ENCODE results near the gene MAOA. TPM values are rescaled to one million over a fixed set of nuclear protein-coding genes. Genes with fewer than 3 reads are reported as not detected.
A peak's percentile ranks its signal among the peaks of the same experiment; 100 is the strongest.
"Not testable (repeated sequence)": the region's sequence is repeated elsewhere in the genome, so short reads cannot be mapped to it uniquely, and the experiment has no call there.

The MAOA gene
- total RNA-seq, 1 donor from 2014 or later: 202 TPM

DNA sequence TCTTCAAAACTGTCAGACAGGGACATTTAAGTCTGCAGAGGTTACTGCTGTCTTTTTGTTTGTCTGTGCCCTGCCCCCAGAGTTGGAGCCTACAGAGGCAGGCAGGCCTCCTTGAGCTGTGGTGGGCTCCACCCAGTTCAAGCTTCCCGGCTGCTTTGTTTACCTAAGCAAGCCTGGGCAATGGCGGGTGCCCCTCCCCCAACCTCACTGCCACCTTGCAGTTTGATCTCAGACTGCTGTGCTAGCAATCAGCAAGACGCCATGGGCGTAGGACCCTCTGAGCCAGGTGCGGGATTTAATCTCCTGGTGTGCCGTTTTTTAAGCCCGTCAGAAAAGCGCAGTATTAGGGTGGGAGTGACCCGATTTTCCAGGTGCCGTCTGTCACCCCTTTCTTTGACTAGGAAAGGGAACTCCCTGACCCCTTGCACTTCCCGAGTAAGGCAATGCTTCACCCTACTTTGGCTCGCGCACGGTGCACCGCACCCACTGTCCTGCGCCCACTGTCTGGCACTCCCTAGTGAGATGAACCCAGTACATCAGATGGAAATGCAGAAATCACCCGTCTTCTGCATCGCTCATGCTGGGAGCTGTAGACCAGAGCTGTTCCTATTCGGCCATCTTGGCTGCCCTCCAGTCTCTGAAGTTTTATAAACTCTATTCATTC is 20.0 kb downstream of the MAOA start:
- DNase-seq (ENCODE audit: low spot score); intact Hi-C loops (cut with micrococcal nuclease); H3K9me3 Mint-ChIP-seq; H3K27ac Mint-ChIP-seq; H3K27me3 Mint-ChIP-seq (ENCODE audit: low read depth); H3K4me3 Mint-ChIP-seq (ENCODE audit: low read depth): not testable (repeated sequence)
- peaks cover 10% of the 10 kb centered on the region for H3K36me3 Mint-ChIP-seq (ENCODE audit: low read depth)
- H3K4me1 Mint-ChIP-seq (ENCODE audit: low read depth): peaks cover 23% of the 10 kb centered on the region

DNA sequence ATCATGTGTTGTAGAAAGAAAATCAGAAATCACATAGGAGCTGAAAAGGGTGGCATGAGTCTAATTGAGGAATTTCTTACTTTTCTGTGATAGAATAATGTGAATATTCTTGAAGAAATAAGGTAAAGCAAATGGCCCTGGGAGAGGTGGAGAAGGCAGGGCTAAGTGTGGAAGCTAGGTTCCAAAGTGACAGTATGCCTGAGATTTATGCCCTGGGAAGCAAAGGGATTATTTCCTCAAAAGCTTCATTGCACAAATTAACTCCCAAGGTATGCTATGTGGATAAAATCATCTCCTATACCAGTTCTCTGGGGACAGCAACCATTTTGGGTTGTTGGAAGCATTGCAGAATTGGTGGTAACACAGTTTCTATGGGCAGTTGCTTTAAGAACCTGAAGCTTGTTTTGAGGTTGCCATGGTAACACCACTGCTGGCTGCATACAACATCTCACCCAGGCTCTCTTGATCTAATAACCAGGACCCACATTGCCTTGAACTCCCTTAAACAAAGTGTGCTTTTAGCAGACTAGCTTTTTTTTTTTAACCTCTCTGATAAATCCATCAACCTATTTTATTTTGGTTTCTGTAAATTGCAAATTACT is 21.0 kb downstream of the MAOA start:
- intact Hi-C loops (cut with micrococcal nuclease): no loop called here
- no peak overlapping the region for H3K4me3 Mint-ChIP-seq (ENCODE audit: low read depth)
- peak; percentile 13 for DNase-seq (ENCODE audit: low spot score)
- H3K27me3 Mint-ChIP-seq (ENCODE audit: low read depth): no peaks in the 10 kb centered on the region
- H3K36me3 Mint-ChIP-seq (ENCODE audit: low read depth): peaks cover 15% of the 10 kb centered on the region
- no peaks in the 10 kb centered on the region for H3K9me3 Mint-ChIP-seq
- H3K4me1 Mint-ChIP-seq (ENCODE audit: low read depth): peaks cover 26% of the 10 kb centered on the region
- peak overlapping the region; percentile 38 for H3K27ac Mint-ChIP-seq

- no peak overlapping the region for H3K27ac Mint-ChIP-seq
- peaks cover 16% of the 10 kb centered on the region for H3K36me3 Mint-ChIP-seq (ENCODE audit: low read depth)
- H3K4me1 Mint-ChIP-seq (ENCODE audit: low read depth): peaks cover 26% of the 10 kb centered on the region
- no peak for DNase-seq (ENCODE audit: low spot score)
- intact Hi-C loops (cut with micrococcal nuclease): no loop called here
- H3K27me3 Mint-ChIP-seq (ENCODE audit: low read depth): no peaks in the 10 kb centered on the region
- H3K9me3 Mint-ChIP-seq: no peaks in the 10 kb centered on the region
- no peak overlapping the region for H3K4me3 Mint-ChIP-seq (ENCODE audit: low read depth)
These were observed 21.9 kb downstream of the MAOA start for GRCh38 chrX:43677993-43678392.

GRCh38 chrX:43679058-43679457 is 23.0 kb downstream of the MAOA start:
- H3K4me1 Mint-ChIP-seq (ENCODE audit: low read depth): peaks cover 25% of the 10 kb centered on the region

GRCh38 chrX:43679778-43680177 is 23.7 kb downstream of the MAOA start:
- no peak overlapping the region for H3K4me3 Mint-ChIP-seq (ENCODE audit: low read depth)
- DNase-seq (ENCODE audit: low spot score): no peak
- H3K27me3 Mint-ChIP-seq (ENCODE audit: low read depth): no peaks in the 10 kb centered on the region
- peaks cover 30% of the 10 kb centered on the region for H3K36me3 Mint-ChIP-seq (ENCODE audit: low read depth)
- intact Hi-C loops (cut with micrococcal nuclease): no loop called here
- H3K4me1 Mint-ChIP-seq (ENCODE audit: low read depth): peaks cover 26% of the 10 kb centered on the region
- H3K27ac Mint-ChIP-seq: no peak overlapping the region
- no peaks in the 10 kb centered on the region for H3K9me3 Mint-ChIP-seq

More at GRCh38 chrX:43679058-43679457, 23.0 kb downstream of the MAOA start:
- intact Hi-C loops (cut with micrococcal nuclease): no loop called here
- Mint-ChIP-seq H3K27ac (no peak overlapping the region), H3K9me3 (no peaks in the 10 kb centered on the region), H3K36me3 (ENCODE audit: low read depth) (peaks cover 25% of the 10 kb centered on the region), H3K4me3 (ENCODE audit: low read depth) (no peak overlapping the region), H3K27me3 (ENCODE audit: low read depth) (no peaks in the 10 kb centered on the region)
- no peak for DNase-seq (ENCODE audit: low spot score)

DNA sequence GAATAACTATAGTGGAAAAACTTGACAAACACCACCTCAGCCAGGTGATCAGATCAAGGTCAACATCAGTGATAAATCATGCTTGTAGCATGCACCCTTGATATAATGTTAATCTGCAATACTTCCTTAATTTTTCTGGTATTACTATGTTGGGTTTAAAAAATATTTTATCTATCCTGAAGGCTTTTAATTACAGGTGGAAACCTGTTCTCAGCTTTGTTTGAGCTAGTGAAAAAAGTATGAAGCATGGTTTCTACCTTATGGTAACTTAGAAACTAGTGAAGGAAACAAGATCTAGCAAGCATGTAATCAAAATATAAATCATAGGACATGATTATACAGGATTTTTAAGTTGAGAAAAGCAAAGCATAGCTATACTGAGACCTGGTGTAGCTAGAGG is 26.6 kb downstream of the MAOA start:
- DNase-seq (ENCODE audit: low spot score): no peak
- no peak overlapping the region for H3K4me3 Mint-ChIP-seq (ENCODE audit: low read depth)
- peaks cover 18% of the 10 kb centered on the region for H3K4me1 Mint-ChIP-seq (ENCODE audit: low read depth)
- no peak overlapping the region for H3K27ac Mint-ChIP-seq
- intact Hi-C loops (cut with micrococcal nuclease): no loop called here
- no peaks in the 10 kb centered on the region for H3K9me3 Mint-ChIP-seq
- peaks cover 37% of the 10 kb centered on the region for H3K36me3 Mint-ChIP-seq (ENCODE audit: low read depth)
- H3K27me3 Mint-ChIP-seq (ENCODE audit: low read depth): no peaks in the 10 kb centered on the region

- no peak for DNase-seq (ENCODE audit: low spot score)
- intact Hi-C loops (cut with micrococcal nuclease): no loop called here
- no peaks in the 10 kb centered on the region for H3K27me3 Mint-ChIP-seq (ENCODE audit: low read depth)
- H3K4me3 Mint-ChIP-seq (ENCODE audit: low read depth): no peak overlapping the region
- peaks cover 17% of the 10 kb centered on the region for H3K4me1 Mint-ChIP-seq (ENCODE audit: low read depth)
- H3K36me3 Mint-ChIP-seq (ENCODE audit: low read depth): peaks cover 44% of the 10 kb centered on the region
- H3K27ac Mint-ChIP-seq: no peak overlapping the region
- H3K9me3 Mint-ChIP-seq: no peaks in the 10 kb centered on the region
These were observed 29.1 kb downstream of the MAOA start for GRCh38 chrX:43685221-43685620.

DNA sequence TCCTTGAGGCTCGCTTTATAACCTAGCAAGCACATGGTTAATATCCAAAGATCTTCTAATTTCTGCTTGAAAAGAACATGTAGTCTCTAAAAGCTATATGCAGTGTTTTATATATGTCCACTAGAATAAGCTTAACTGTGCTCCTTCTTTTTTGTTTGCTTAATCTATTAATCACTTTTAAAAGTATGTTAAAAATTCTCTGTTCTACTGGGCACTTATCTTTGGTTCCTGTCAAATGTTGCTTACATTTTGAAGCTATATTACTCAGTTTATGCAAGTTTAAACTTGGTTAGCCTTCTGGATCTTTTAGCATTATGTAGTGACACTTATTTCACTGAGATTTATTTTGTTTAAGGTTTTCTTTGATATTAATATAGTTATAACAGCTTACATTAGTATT is 32.5 kb downstream of the MAOA start:
- no peaks in the 10 kb centered on the region for H3K27me3 Mint-ChIP-seq (ENCODE audit: low read depth)
- H3K36me3 Mint-ChIP-seq (ENCODE audit: low read depth): peaks cover 57% of the 10 kb centered on the region
- H3K4me1 Mint-ChIP-seq (ENCODE audit: low read depth): peaks cover 12% of the 10 kb centered on the region
- H3K4me3 Mint-ChIP-seq (ENCODE audit: low read depth): no peak overlapping the region
- no peaks in the 10 kb centered on the region for H3K9me3 Mint-ChIP-seq
- no peak for DNase-seq (ENCODE audit: low spot score)
- no peak overlapping the region for H3K27ac Mint-ChIP-seq
- intact Hi-C loops (cut with micrococcal nuclease): no loop called here

DNA sequence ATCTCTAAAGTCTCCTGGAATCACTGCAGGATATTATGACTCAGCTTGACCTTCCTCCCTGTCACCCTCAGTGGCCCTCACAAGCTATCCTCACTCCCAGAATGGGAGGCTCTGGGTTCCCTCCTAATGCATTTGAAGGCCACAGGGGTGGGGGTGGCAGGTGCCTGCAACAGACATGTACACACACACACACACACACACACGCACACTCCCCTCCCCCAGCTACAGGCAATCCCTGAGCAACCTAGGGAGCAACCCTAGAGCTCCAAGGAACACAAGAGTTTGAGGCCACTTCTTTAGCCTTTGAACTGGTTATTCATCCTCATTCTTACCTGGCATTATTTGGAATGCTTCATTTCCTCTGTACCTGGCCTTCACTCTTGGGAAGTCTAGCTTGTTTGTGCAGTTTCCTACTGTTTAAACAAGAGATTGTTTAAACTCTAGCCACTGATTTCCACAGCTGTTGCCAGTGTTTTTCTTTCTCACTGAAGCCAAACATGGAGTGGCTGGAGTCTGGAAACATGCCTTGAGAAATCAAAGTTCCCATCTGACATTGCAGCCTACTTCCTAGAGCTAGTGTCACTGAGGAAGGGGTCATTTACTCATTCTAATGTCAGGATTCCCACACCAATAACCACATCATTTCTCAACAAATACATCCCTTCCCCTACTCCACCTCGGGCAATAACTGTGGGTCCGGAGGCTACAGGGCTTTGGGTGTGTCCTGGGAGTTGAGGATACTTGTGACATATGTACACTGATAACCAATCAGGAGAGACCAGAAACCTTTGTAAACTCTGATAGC is 37.7 kb downstream of the MAOA start:
- H3K4me3 Mint-ChIP-seq (ENCODE audit: low read depth): no peak overlapping the region
- peaks cover 57% of the 10 kb centered on the region for H3K36me3 Mint-ChIP-seq (ENCODE audit: low read depth)
- no peaks in the 10 kb centered on the region for H3K27me3 Mint-ChIP-seq (ENCODE audit: low read depth)
- DNase-seq (ENCODE audit: low spot score): no peak
- intact Hi-C loops (cut with micrococcal nuclease): no loop called here
- peaks cover 11% of the 10 kb centered on the region for H3K4me1 Mint-ChIP-seq (ENCODE audit: low read depth)
- H3K9me3 Mint-ChIP-seq: no peaks in the 10 kb centered on the region
- H3K27ac Mint-ChIP-seq: no peak overlapping the region

- H3K27me3 Mint-ChIP-seq (ENCODE audit: low read depth): no peaks in the 10 kb centered on the region
- DNase-seq (ENCODE audit: low spot score): no peak
- peaks cover 30% of the 10 kb centered on the region for H3K4me1 Mint-ChIP-seq (ENCODE audit: low read depth)
- H3K4me3 Mint-ChIP-seq (ENCODE audit: low read depth): no peak overlapping the region
- no peaks in the 10 kb centered on the region for H3K9me3 Mint-ChIP-seq
- H3K27ac Mint-ChIP-seq: no peak overlapping the region
- H3K36me3 Mint-ChIP-seq (ENCODE audit: low read depth): peaks cover 43% of the 10 kb centered on the region
- intact Hi-C loops (cut with micrococcal nuclease): no loop called here
These were observed 43.4 kb downstream of the MAOA start for GRCh38 chrX:43699475-43699874.

GRCh38 chrX:43702079-43702524 is 46.0 kb downstream of the MAOA start:
- Mint-ChIP-seq H3K36me3 (ENCODE audit: low read depth) (peaks cover 31% of the 10 kb centered on the region), H3K9me3 (no peaks in the 10 kb centered on the region), H3K4me3 (ENCODE audit: low read depth) (no peak overlapping the region), H3K27ac (no peak overlapping the region), H3K27me3 (ENCODE audit: low read depth) (no peaks in the 10 kb centered on the region), H3K4me1 (ENCODE audit: low read depth) (peaks cover 27% of the 10 kb centered on the region)
- intact Hi-C loops (cut with micrococcal nuclease): no loop called here
- no peak for DNase-seq (ENCODE audit: low spot score)

DNA sequence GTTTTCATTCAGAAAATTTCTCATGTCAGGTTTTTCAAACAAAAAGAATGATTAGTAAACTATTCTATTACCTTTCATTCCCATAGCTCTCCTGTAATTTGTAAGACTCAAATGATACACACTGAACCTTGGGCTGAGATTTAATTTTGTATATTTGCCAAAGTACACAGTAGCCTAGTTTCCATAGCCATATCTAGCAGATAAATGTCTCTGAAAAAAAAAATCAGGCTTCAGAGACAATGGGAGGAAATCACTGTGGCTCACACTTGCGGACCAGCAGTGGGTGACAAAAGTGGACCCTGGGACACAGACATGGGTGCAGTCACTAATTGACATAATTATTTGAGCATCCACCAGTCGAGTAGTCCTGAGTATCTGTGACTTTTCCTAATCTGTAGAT is 46.6 kb downstream of the MAOA start:
- Mint-ChIP-seq H3K36me3 (ENCODE audit: low read depth) (peaks cover 34% of the 10 kb centered on the region), H3K9me3 (no peaks in the 10 kb centered on the region), H3K27ac (no peak overlapping the region), H3K4me3 (ENCODE audit: low read depth) (no peak overlapping the region), H3K4me1 (ENCODE audit: low read depth) (peaks cover 29% of the 10 kb centered on the region), H3K27me3 (ENCODE audit: low read depth) (no peaks in the 10 kb centered on the region)
- no peak for DNase-seq (ENCODE audit: low spot score)
- intact Hi-C loops (cut with micrococcal nuclease): no loop called here

GRCh38 chrX:43703211-43703791 is 47.2 kb downstream of the MAOA start:
- Mint-ChIP-seq H3K27me3 (ENCODE audit: low read depth) (no peaks in the 10 kb centered on the region), H3K36me3 (ENCODE audit: low read depth) (peaks cover 34% of the 10 kb centered on the region), H3K27ac (no peak overlapping the region), H3K4me3 (ENCODE audit: low read depth) (no peak overlapping the region), H3K9me3 (no peaks in the 10 kb centered on the region), H3K4me1 (ENCODE audit: low read depth) (peaks cover 29% of the 10 kb centered on the region)
- no peak for DNase-seq (ENCODE audit: low spot score)
- intact Hi-C loops (cut with micrococcal nuclease): no loop called here

Measured in activated T-helper 2 cell treated with anti-CD3 and anti-CD28 coated beads, Interferon-gamma antibody, Interleukin-2, Interleukin-4, amounts not matched to agents 10 μg/mL and 5 μg/mL and 100 μg/mL, durations not matched to agents 14 hours and 24 hours and 36 hours (primary cell).